ENCODE data around the gene FIBCD1. TPM values are rescaled to one million over a fixed set of nuclear protein-coding genes. Genes with fewer than 3 reads are reported as not detected.
"Not testable (repeated sequence)": the region's sequence is repeated elsewhere in the genome, so short reads cannot be mapped to it uniquely, and the experiment has no call there.

The FIBCD1 gene
- polyA plus RNA-seq, 6 donors from 2014 or later: not detected

DNA sequence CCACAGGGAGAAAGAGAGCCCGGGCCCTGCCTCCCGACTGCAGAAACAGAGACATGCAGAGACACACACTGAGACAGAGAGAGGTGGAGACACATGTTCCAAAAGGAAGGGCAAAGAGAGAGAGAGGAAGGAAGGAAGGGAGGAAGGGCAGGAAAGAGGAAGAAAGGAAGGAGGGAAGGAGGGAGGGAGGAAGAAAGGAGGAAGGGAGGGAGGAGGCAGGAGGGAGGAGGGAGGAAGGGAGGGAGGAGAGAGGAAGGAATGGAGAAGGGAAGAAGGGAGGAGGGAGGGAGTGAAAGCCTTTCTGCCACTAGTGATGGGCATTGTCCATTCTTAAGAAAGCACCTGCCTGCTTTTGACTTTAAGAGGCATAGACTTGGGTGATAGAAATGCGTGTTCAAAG, 31.8 kb upstream of the FIBCD1 start:
- H3K27ac Mint-ChIP-seq: no peak overlapping the region
- ATAC-seq (ENCODE audit: low read depth in 2 of 2) (no peak), DNase-seq (no peak)
- no peaks in the 10 kb centered on the region for H3K9me3 Mint-ChIP-seq
- H3K27me3 Mint-ChIP-seq: peaks cover 15 to 36% (median 33%) of the 10 kb centered on the region in 3 donors
- H3K36me3 Mint-ChIP-seq: peaks cover 0 to 8% of the 10 kb centered on the region in 2 donors
- H3K4me1 Mint-ChIP-seq: peaks cover 0 to 12% (median 0%) of the 10 kb centered on the region in 3 donors
- H3K4me3 Mint-ChIP-seq: no peak overlapping the region

DNA sequence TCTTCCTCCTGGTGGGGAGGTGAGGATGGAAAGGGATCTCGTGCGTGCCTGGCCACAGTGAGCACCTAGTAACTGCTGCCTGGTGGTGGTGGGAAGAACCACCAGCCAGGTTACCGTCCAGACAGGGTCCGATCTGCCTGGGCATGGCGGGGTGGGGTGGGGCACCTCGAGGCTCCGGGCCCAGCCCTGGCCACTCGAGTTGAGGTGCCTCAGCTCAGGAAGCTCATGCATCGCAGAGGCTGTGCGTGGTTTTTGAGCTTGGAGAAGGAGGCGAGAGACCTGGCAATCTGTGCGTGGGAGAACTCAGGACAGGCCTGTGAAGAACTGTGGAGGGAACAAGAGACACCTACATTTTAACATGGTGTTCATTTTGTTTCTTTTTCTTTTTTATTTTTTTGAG, 31.0 kb upstream of the FIBCD1 start:
- Mint-ChIP-seq H3K36me3 (peaks cover 0 to 8% of the 10 kb centered on the region in 2 donors), H3K27me3 (peaks cover 12 to 36% (median 33%) of the 10 kb centered on the region in 3 donors), H3K4me3 (no peak overlapping the region), H3K27ac (no peak overlapping the region), H3K9me3 (no peaks in the 10 kb centered on the region), H3K4me1 (peaks cover 0 to 12% (median 0%) of the 10 kb centered on the region in 3 donors)
- DNase-seq (no peak), ATAC-seq (ENCODE audit: low read depth in 2 of 2) (no peak)

DNA sequence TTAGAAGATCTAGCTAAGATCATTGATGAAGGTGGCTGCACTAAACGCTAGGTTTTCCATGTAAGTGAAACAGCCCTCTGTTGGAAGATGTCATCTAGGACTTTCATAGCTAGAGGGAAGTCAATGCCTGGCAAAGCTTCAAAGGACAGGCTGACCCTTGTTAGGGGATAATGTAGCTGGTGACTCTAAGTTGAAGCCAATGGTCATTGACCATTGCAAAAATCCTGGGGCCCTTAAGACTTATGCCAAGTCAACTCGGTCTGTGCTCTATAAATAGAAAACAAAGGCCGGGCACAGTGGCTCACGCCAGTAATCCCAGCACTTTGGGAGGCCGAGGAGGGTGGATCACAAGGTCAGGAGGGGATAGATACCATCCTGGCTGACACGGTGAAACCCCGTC, 26.6 kb upstream of the FIBCD1 start:
- H3K9me3 Mint-ChIP-seq: peaks cover 0 to 2% (median 0%) of the 10 kb centered on the region in 7 donors
- H3K4me3 Mint-ChIP-seq: no peak overlapping the region
- H3K27me3 Mint-ChIP-seq: peaks cover 3 to 21% (median 12%) of the 10 kb centered on the region in 3 donors
- H3K36me3 Mint-ChIP-seq: no peaks in the 10 kb centered on the region
- H3K4me1 Mint-ChIP-seq: no peaks in the 10 kb centered on the region
- H3K27ac Mint-ChIP-seq: no peak overlapping the region
- DNase-seq (no peak), ATAC-seq (ENCODE audit: low read depth in 2 of 2) (no peak)

DNA sequence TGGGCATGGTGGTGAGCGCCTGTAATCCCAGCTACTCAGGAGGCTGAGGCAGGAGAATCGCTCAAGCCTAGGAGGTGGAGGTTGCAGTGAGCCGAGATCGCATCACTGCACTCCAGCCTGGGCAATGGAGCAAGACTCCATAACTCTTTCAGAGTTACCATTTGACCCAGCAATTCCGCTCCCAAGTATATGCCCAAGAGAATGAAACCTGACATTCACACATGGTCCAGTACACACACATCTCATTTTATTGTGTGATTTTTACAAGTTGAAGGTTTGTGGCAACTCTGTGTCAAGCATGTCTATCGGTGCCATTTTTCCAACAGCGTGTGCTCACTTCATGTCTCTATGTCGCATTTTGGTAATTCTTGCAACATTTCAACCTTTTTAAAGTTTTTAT, 24.9 kb upstream of the FIBCD1 start:
- Mint-ChIP-seq H3K9me3 (peaks cover 0 to 2% (median under 1%) of the 10 kb centered on the region in 7 donors), H3K36me3 (peaks cover 0 to 3% of the 10 kb centered on the region in 2 donors), H3K27me3 (peaks cover 3 to 18% (median 8%) of the 10 kb centered on the region in 3 donors), H3K4me3 (no peak overlapping the region), H3K4me1 (peaks cover 0 to 2% (median 0%) of the 10 kb centered on the region in 3 donors), H3K27ac (no peak overlapping the region)
- DNase-seq: no peak
- no peak for ATAC-seq (ENCODE audit: low read depth in 2 of 2)

DNA sequence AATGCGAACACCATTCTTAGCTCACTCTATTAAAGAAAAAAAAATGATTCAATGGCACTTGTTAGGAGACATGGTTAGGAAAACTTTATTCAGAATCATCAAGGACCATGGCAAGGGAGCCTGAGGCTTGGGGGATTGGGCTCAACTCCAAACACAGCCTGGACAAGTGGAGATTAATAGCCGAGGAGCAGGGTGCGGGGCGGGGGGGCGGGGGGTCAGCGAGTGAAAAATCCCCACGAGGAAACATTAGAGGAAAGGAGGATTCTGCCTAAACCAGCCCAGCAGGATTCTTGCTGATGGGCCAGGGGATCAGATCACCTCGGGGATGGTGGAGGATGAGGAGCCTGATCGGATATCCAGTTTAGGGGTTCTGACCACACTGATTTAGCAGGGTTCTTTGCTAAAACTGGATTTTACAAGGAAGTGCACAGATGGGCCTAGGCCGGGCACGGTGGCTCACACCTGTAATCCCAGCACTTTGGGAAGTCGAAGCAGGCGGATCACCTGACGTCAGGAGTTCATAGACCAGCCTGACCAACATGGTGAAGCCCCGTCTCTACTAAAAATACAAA, 24.4 kb upstream of the FIBCD1 start:
- ATAC-seq (ENCODE audit: low read depth in 2 of 2): no peak
- H3K9me3 Mint-ChIP-seq: peaks cover 0 to 5% (median 3%) of the 10 kb centered on the region in 7 donors
- peaks cover 0 to 8% of the 10 kb centered on the region in 2 donors for H3K36me3 Mint-ChIP-seq
- no peak for DNase-seq
- peaks cover 3 to 18% (median 8%) of the 10 kb centered on the region in 3 donors for H3K27me3 Mint-ChIP-seq
- peaks cover 0 to 5% (median 0%) of the 10 kb centered on the region in 3 donors for H3K4me1 Mint-ChIP-seq
- no peak overlapping the region for H3K4me3 Mint-ChIP-seq
- no peak overlapping the region for H3K27ac Mint-ChIP-seq

DNA sequence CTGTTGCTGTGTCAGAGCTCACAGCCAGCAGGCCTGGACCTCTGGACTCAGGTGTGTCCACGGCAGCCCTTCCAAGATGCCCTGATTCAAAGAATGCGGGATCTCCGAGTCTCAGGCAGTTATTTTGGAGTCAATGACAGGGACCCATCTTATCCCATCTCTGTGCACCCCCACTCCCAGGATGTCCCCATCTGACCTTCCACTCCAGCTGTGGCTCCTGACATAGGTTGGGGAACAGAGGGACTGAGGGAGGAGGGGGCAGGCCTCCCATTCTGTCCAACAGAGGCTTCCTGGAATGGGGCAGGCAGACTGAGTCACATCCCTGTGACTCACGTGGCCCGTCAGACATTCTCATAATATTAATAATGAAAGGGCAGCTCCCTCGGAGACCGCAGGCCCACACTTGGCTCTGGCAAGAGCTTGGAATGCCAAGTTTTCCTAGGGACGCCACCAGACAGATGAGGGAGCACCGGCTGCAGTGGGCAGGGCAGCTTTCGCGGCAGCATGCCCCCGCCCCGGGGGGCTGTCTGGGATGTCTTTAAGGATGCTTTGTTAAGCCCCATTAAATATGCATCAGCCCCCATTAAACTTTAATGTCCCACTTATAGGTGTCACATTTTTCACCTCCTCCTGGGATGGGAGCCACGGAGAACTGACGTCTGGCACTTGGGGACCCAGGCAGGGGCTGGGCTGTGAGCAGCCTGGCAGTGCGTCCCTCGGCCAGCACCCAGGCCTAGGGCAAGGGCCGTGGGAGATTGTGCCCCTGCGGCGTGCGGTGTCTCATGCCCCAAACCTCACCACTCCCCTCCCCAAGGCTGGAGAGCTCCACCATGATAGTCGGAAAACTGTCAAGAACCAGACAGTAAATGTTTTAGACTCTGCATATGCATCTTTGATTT, 23.6 kb upstream of the FIBCD1 start:
- H3K4me1 Mint-ChIP-seq: peaks cover 0 to 5% (median 0%) of the 10 kb centered on the region in 3 donors
- H3K36me3 Mint-ChIP-seq: peaks cover 0 to 8% of the 10 kb centered on the region in 2 donors
- peaks cover 0 to 5% (median 3%) of the 10 kb centered on the region in 7 donors for H3K9me3 Mint-ChIP-seq
- H3K27me3 Mint-ChIP-seq: peaks cover 3 to 18% (median 8%) of the 10 kb centered on the region in 3 donors
- DNase-seq (no peak), ATAC-seq (ENCODE audit: low read depth in 2 of 2) (no peak)
- H3K4me3 Mint-ChIP-seq: no peak overlapping the region
- no peak overlapping the region for H3K27ac Mint-ChIP-seq

DNA sequence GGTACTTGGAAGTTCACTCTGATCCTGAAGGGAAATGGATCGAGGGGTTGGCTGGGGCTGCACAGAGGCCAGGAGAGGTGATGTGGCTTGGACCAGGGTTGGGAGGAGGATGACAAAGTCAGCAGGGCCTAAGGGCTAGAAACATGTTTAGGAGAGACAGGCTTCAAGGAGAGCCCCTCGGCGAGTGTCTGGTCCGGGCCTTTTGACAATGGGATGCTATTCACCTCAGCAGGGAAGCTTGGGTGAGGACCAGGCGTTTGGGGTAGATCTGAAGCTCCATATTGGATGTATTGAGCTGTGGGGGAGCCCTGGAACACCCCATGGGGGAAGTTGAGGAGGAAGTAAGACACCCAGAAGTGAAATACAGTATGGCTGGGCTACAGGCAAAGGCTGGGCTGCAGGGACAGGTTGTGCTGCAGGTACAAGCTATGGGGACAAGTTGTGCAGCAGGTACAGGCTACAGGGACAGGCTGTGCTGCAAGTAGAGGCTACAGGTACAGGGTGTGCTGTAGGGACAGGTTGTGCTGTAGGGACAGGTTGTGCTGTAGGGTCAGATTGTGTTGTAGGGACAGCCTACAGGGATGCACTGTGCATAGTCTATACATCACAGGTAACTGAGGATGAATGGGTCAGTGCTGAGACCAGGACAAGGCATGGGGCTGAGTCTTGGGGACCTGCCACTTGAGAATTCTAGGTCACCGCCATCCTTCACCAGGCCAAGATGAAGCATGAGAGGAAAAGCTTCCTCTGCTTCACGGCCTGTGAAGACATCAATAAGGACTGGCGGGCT, 22.7 kb upstream of the FIBCD1 start:
- Mint-ChIP-seq H3K36me3 (peaks cover 0 to 8% of the 10 kb centered on the region in 2 donors), H3K27me3 (peaks cover 3 to 18% (median 8%) of the 10 kb centered on the region in 3 donors), H3K9me3 (peaks cover 0 to 5% (median 3%) of the 10 kb centered on the region in 7 donors), H3K4me3 (no peak overlapping the region), H3K27ac (peak overlapping the region in 1 of 6 donors; percentile 20), H3K4me1 (peaks cover 0 to 5% (median 0%) of the 10 kb centered on the region in 3 donors)
- ATAC-seq (ENCODE audit: low read depth in 2 of 2): no peak
- DNase-seq: no peak

DNA sequence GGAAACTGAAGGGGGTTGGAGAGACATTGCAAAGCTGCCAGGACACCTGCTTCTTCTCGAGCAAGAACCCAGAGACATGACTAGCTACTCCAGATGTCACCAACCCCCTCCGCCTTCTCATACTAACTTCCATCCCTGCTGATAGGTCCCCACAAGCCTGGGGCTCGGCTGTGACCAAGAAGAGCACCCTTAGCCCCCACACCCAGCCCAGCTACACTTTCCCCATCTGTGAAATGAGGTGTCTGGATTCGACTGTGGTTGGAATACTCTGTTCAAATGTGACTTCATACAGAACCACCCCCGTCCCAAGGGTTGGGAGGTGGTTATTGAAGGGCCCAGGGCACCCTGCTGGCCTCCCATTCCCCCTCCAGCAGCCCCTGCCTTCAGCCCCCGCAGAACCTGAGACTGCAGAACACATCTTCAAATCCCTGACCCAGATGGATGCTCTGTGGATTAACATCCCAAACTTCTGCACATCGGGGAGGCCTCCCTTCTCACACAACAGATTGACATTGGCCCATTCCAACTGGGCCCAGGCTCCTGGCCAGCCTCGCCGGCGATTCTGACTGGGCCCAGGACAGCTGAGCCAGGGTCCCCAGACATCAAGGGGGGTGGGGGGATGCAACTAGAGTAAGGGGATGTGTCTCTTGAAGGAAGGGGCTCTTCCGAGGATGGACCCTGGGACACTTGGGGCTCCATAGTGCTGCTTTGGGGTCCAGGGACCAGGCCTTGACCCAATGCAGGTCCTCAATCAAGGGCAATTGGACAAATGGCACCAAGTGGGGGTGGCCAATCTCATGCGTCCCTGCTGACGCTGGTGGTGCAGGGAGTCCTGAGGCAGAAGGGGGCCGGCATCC, 21.7 kb upstream of the FIBCD1 start:
- peaks cover 0 to 8% of the 10 kb centered on the region in 2 donors for H3K36me3 Mint-ChIP-seq

DNA sequence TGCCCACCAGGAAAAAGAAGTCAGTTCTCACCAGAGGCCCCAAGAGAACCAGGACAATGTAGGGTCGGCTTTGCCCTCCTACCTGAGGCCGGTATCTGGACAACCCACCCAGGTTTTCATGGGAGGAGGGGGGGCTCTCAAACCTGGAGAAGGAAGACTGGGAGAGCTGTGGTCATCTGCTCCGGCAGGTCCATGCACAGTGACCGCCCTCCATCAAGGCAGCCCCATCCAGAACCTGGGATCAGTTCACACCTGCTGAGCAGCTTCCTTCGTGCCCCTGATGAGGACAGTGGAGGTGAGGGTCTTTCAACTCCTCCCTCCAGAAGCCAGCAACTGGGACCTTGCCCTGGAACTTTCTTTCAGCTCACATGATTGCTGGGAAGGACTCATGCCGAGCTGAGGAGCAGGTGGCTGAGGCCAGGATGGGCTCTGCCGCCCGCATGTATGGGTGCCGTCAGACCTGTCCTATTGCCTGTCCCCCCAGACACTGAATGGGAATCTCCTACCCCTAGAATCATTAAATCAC, 20.8 kb upstream of the FIBCD1 start:
- Mint-ChIP-seq H3K27ac (peak overlapping the region in 1 of 6 donors; percentile 47), H3K27me3 (peaks cover 3 to 18% (median 8%) of the 10 kb centered on the region in 3 donors), H3K36me3 (peaks cover 0 to 8% of the 10 kb centered on the region in 2 donors), H3K4me3 (no peak overlapping the region), H3K4me1 (peaks cover 0 to 5% (median 0%) of the 10 kb centered on the region in 3 donors), H3K9me3 (peaks cover 0 to 5% (median 3%) of the 10 kb centered on the region in 7 donors)
- no peak for DNase-seq
- no peak for ATAC-seq (ENCODE audit: low read depth in 2 of 2)

More for the DNA sequence above, 21.7 kb upstream of the FIBCD1 start:
- DNase-seq: no peak
- Mint-ChIP-seq H3K9me3 (peaks cover 0 to 5% (median 3%) of the 10 kb centered on the region in 7 donors), H3K27ac (peak overlapping the region in 2 of 6 donors; percentile 33 to 42), H3K27me3 (peaks cover 3 to 18% (median 8%) of the 10 kb centered on the region in 3 donors), H3K4me1 (peaks cover 0 to 5% (median 0%) of the 10 kb centered on the region in 3 donors), H3K4me3 (peak overlapping the region in 1 of 8 donors; percentile 29)
- ATAC-seq (ENCODE audit: low read depth in 2 of 2): no peak

DNA sequence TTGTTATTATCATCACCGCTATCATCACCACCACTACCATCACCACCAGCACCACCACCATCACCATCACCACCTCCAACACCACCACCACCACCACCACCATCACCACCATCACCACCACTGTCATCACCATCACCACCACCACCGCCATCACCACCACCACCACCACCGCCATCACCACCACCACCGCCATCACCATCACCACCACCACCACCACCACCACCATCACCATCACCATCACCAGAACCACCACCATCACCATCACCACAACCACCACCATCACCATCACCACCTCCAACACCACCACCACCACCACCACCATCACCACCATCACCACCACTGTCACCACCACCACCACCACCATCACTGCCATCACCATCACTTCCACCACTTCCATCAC, 19.5 kb upstream of the FIBCD1 start:
- ATAC-seq (ENCODE audit: low read depth in 2 of 2); H3K4me1 Mint-ChIP-seq; H3K4me3 Mint-ChIP-seq; H3K9me3 Mint-ChIP-seq; H3K36me3 Mint-ChIP-seq; DNase-seq: not testable (repeated sequence)
- peaks cover 0 to 18% (median 7%) of the 10 kb centered on the region in 3 donors for H3K27me3 Mint-ChIP-seq
- peak overlapping the region in 1 of 6 donors; percentile 56 for H3K27ac Mint-ChIP-seq

DNA sequence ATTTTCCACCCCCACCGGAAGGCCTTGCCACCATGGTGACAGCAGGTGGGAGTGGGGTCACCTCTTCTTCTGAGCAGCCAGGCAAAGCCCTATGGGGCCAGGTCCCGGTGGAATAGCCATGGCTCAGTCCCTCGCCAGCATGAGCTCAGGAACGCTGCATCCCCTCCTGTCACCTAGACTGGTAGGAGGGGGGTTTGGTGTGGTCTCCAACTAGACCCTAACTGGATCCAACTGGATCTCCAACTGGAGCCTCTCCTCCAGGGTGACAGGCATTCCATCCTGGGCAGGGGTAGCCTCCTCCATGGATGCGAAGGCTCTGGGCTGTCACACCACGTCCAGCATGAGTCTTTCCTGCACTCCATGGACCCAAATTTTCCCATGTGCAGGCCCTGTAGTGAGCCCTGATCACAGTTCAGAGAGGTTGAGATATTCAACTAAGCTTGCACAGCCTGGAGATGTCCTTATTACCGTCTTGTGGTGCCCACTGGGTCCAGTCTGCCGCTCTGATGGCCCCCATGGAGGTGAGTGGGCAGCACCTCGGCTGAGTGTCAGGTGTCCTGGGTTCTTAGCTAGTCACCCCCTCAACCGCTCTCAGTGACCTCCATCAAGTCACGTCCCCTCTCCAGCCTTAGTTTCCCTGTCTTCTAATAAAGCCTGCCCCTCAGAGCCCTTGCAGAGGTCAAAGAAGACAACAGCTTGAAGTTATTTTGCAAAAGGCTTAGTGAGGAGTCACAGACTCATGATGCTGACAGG, 18.6 kb upstream of the FIBCD1 start:
- H3K27me3 Mint-ChIP-seq: peaks cover 0 to 12% (median 0%) of the 10 kb centered on the region in 3 donors
- peaks cover 0 to 5% (median 2%) of the 10 kb centered on the region in 7 donors for H3K9me3 Mint-ChIP-seq
- H3K27ac Mint-ChIP-seq: no peak overlapping the region
- H3K36me3 Mint-ChIP-seq: peaks cover 0 to 8% of the 10 kb centered on the region in 2 donors
- ATAC-seq (ENCODE audit: low read depth in 2 of 2) (no peak), DNase-seq (no peak)
- H3K4me1 Mint-ChIP-seq: peaks cover 0 to 5% (median 0%) of the 10 kb centered on the region in 3 donors
- no peak overlapping the region for H3K4me3 Mint-ChIP-seq
